Mesothelial cell of epicardium (in vitro differentiated cells): Measurements from ENCODE around the gene FOXG1. TPM values are rescaled to one million over a fixed set of nuclear protein-coding genes. Genes with fewer than 3 reads are reported as not detected.

Source experiments
- DNase-seq, 2 experiments: peaks; one replicate each; pipeline ENCODE4 v3.0.0; 2021; ENCODE audit warnings: low spot score in 2 of 2; ENCODE audit not compliant: unreplicated experiment in 2 of 2
- H3K27ac Mint-ChIP-seq: 2 replicates; pipeline ENCODE4 v1.8.0; 2021; ENCODE audit warnings: mixed read lengths
- H3K27me3 Mint-ChIP-seq: 2 replicates; pipeline ENCODE4 v1.8.0; 2021; ENCODE audit warnings: low read depth, mixed read lengths
- H3K36me3 Mint-ChIP-seq: 2 replicates; pipeline ENCODE4 v1.8.0; 2021; ENCODE audit warnings: mixed read lengths
- H3K4me1 Mint-ChIP-seq: 2 replicates; pipeline ENCODE4 v1.8.0; 2021; ENCODE audit warnings: mixed read lengths
- H3K4me3 Mint-ChIP-seq: 2 replicates; pipeline ENCODE4 v1.8.0; 2021; ENCODE audit warnings: mild to moderate bottlenecking, moderate library complexity, mixed read lengths
- H3K9me3 Mint-ChIP-seq: 2 replicates; pipeline ENCODE4 v1.8.0; 2021; ENCODE audit warnings: mixed read lengths
- CTCF ChIP-seq: fragments of 200-600 bp; sonication (generic); IDR thresholded peaks from one replicate; pipeline ENCODE4 v1.5.0; 2021; ENCODE audit warnings: antibody characterized with exemption; ENCODE audit not compliant: unreplicated experiment
- total RNA-seq: library from RNA; stranded (reverse); gene quantifications from 3 replicates; pipeline ENCODE4 v1.2.1, GENCODE V29; 2021

FOXG1 gene
- total RNA-seq, 1 donor from 2014 or later: not detected

- no peak overlapping the region for H3K27ac Mint-ChIP-seq
- H3K36me3 Mint-ChIP-seq: no peaks in the 10 kb centered on the region
- DNase-seq: no peak
- peaks cover 12% of the 10 kb centered on the region for H3K27me3 Mint-ChIP-seq
- no peak for TF ChIP-seq CTCF
- no peaks in the 10 kb centered on the region for H3K4me1 Mint-ChIP-seq
- H3K9me3 Mint-ChIP-seq: no peaks in the 10 kb centered on the region
- no peak overlapping the region for H3K4me3 Mint-ChIP-seq
These were observed 47.2 kb downstream of the FOXG1 start for GRCh38 chr14:28813810-28814209.
